ENCODE data around the gene SLC15A4.

- TF ChIP-seq CTCF (conservative IDR thresholded peaks at IDR 0.05 in 1 of 2, IDR thresholded peaks at IDR 0.05 in 1 of 2; ENCODE audit: extremely low read depth in 1 of 2, insufficient read depth in 1 of 2, low read depth in 1 of 2, low read length in 2 of 2) (no peak), EZH2 (IDR thresholded peaks at IDR 0.05; ENCODE audit: borderline replicate concordance, low read length) (no peak)
Measured at GRCh38 chr12:128753438-128753837, 70.3 kb downstream of the SLC15A4 start.

Data from mammary epithelial cell (primary cell).